A549 (cell line): Measurements from ENCODE around the gene TALDO1.

ENCODE experiments used
- EP300 ChIP-seq, 2 experiments: fragments of >200 bp; sonication (Bioruptor Twin); formaldehyde crosslinking; IDR thresholded peaks; 2 replicates in 1 of 2; 3 replicates in 1 of 2; pipeline ENCODE4 v1.6.1; 2016 to 2017
- KDM1A ChIP-seq: fragments of 200-600 bp; sonication (generic); IDR thresholded peaks from 2 replicates; pipeline ENCODE4 v1.6.1; 2016; ENCODE audit warnings: low read depth, mild to moderate bottlenecking
- KDM5A ChIP-seq: fragments of 200-600 bp; sonication (generic); IDR thresholded peaks from 2 replicates; pipeline ENCODE4 v1.6.1; 2016; ENCODE audit warnings: antibody characterized with exemption, mild to moderate bottlenecking
- POLR2A ChIP-seq: IDR thresholded peaks from 2 replicates; pipeline ENCODE4 v1.6.1; 2012; ENCODE audit warnings: mild to moderate bottlenecking, low read length
- RCOR1 ChIP-seq: fragments of 150-350 bp; IDR thresholded peaks from 2 replicates; pipeline ENCODE4 v1.6.1; 2014; ENCODE audit warnings: antibody characterized with exemption, low read length, low read depth
- TP53 ChIP-seq: fragments of 250-450 bp; sonication (Bioruptor Pico); IDR thresholded peaks from 2 replicates; pipeline ENCODE4 v1.5.0; 2021; ENCODE audit warnings: mild to moderate bottlenecking, moderate library complexity
- ZSCAN20 ChIP-seq: fragments of 250-450 bp; sonication (Bioruptor Pico); IDR thresholded peaks from 2 replicates; pipeline ENCODE4 v1.8.0; 2022; ENCODE audit warnings: mild to moderate bottlenecking, moderate library complexity
- TF ChIP-seq, protein P1 (sequence below): fragments of >200 bp; sonication (Bioruptor Twin); formaldehyde crosslinking; IDR thresholded peaks from 3 replicates; pipeline ENCODE4 v1.5.1; 2016
- TF ChIP-seq, protein P2 (sequence below): fragments of 200-600 bp; sonication (generic); IDR thresholded peaks from 2 replicates; pipeline ENCODE4 v1.6.1; 2016; ENCODE audit warnings: antibody characterized with exemption, mild to moderate bottlenecking, moderate library complexity

DNA sequence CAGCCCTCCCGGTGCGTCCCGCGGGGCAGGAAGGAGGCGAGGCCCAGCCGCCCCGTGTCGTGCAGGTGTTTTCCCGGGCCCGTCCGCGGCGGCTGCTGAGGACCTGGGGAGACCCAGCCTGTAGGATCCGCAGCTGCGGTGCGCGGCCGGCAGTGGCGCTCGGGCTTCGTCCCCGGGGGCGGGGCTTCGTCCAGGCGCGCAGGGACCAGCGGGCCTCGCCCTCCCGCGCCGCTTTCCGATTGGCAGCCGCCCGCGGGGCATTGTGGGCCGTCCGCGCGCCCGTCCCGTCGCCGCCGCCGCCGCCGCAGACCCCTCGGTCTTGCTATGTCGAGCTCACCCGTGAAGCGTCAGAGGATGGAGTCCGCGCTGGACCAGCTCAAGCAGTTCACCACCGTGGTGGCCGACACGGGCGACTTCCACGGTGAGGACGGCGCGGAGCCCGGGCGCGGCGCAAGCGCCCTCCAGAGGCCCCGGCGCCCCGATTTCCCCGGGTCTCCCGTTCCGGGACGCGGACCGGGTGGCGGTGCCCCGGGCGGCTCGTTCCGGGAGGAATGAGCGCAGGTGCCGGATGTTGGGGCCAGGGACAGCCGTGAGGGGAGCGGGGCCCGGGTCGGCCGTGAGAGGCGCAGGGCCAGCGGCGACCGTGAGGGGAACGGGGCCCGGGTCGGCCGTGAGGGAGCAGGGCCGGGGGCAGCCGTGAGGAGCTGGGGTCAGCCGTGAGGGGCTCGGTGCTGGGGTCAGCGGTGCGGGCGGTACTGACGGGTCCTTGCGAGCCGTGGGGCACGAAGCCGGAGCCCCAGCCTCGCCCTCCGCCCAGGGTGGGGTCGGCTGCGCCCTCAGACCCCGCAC, at the start of gene TALDO1:
- TF ChIP-seq KDM5A = 0 out of 2 replicates have a peak, but pooled peaks have one; percentile 45
- peak; percentile 64 for TF ChIP-seq POLR2A
- TF ChIP-seq, protein P1, sequence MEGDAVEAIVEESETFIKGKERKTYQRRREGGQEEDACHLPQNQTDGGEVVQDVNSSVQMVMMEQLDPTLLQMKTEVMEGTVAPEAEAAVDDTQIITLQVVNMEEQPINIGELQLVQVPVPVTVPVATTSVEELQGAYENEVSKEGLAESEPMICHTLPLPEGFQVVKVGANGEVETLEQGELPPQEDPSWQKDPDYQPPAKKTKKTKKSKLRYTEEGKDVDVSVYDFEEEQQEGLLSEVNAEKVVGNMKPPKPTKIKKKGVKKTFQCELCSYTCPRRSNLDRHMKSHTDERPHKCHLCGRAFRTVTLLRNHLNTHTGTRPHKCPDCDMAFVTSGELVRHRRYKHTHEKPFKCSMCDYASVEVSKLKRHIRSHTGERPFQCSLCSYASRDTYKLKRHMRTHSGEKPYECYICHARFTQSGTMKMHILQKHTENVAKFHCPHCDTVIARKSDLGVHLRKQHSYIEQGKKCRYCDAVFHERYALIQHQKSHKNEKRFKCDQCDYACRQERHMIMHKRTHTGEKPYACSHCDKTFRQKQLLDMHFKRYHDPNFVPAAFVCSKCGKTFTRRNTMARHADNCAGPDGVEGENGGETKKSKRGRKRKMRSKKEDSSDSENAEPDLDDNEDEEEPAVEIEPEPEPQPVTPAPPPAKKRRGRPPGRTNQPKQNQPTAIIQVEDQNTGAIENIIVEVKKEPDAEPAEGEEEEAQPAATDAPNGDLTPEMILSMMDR = no peak; the same call in 2 of the 3 replicates
- TF ChIP-seq, protein P2, sequence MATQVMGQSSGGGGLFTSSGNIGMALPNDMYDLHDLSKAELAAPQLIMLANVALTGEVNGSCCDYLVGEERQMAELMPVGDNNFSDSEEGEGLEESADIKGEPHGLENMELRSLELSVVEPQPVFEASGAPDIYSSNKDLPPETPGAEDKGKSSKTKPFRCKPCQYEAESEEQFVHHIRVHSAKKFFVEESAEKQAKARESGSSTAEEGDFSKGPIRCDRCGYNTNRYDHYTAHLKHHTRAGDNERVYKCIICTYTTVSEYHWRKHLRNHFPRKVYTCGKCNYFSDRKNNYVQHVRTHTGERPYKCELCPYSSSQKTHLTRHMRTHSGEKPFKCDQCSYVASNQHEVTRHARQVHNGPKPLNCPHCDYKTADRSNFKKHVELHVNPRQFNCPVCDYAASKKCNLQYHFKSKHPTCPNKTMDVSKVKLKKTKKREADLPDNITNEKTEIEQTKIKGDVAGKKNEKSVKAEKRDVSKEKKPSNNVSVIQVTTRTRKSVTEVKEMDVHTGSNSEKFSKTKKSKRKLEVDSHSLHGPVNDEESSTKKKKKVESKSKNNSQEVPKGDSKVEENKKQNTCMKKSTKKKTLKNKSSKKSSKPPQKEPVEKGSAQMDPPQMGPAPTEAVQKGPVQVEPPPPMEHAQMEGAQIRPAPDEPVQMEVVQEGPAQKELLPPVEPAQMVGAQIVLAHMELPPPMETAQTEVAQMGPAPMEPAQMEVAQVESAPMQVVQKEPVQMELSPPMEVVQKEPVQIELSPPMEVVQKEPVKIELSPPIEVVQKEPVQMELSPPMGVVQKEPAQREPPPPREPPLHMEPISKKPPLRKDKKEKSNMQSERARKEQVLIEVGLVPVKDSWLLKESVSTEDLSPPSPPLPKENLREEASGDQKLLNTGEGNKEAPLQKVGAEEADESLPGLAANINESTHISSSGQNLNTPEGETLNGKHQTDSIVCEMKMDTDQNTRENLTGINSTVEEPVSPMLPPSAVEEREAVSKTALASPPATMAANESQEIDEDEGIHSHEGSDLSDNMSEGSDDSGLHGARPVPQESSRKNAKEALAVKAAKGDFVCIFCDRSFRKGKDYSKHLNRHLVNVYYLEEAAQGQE = no peak
- no peak for TF ChIP-seq EP300 (IDR thresholded peaks at IDR 0.05)
- TF ChIP-seq ZSCAN20 (CRISPR knock-in tag) = no peak
- TF ChIP-seq TP53 (CRISPR knock-in tag) = no peak
- TF ChIP-seq KDM1A = no peak
- no peak for TF ChIP-seq RCOR1
